ENCODE results near the gene XBP1.
A peak's percentile ranks its signal among the peaks of the same experiment; 100 is the strongest.

- TF ChIP-seq, protein P1, sequence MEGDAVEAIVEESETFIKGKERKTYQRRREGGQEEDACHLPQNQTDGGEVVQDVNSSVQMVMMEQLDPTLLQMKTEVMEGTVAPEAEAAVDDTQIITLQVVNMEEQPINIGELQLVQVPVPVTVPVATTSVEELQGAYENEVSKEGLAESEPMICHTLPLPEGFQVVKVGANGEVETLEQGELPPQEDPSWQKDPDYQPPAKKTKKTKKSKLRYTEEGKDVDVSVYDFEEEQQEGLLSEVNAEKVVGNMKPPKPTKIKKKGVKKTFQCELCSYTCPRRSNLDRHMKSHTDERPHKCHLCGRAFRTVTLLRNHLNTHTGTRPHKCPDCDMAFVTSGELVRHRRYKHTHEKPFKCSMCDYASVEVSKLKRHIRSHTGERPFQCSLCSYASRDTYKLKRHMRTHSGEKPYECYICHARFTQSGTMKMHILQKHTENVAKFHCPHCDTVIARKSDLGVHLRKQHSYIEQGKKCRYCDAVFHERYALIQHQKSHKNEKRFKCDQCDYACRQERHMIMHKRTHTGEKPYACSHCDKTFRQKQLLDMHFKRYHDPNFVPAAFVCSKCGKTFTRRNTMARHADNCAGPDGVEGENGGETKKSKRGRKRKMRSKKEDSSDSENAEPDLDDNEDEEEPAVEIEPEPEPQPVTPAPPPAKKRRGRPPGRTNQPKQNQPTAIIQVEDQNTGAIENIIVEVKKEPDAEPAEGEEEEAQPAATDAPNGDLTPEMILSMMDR (IDR thresholded peaks at IDR 0.05) = no peak
- TF ChIP-seq POLR2A (IDR thresholded peaks at IDR 0.05) = peak in 1 of 4 donors; percentile 3
- TF ChIP-seq EP300 (IDR thresholded peaks at IDR 0.05) = no peak
Measured at GRCh38 chr22:28801845-28802594, 1.7 kb upstream of the XBP1 start.
